Measurements from ENCODE around the gene ARSD.

DNA sequence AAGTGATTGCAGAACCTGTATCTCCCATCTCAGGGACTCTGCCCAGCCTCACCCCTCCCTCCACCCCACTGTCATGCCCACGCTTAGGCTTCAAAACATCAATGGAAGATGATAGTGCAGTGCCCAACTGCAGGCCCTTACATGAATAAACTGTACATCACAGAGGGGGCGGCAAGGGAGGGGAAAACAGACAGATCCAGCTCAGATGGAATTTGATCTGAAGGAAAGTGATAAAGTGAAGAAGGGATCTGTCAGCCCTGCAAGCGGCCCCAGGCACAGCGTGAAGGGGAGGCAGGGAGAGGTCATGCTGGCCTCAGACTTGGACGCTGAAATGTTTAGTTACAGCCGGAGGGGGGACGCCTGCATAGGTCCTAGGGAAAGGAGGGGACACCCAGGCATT lies 61.9 kb downstream of the ARSD start:
- no peak for TF ChIP-seq POLR2A (IDR thresholded peaks at IDR 0.05)
- no peak for TF ChIP-seq POLR2AphosphoS5 (IDR thresholded peaks at IDR 0.05)
- TF ChIP-seq, protein P1, sequence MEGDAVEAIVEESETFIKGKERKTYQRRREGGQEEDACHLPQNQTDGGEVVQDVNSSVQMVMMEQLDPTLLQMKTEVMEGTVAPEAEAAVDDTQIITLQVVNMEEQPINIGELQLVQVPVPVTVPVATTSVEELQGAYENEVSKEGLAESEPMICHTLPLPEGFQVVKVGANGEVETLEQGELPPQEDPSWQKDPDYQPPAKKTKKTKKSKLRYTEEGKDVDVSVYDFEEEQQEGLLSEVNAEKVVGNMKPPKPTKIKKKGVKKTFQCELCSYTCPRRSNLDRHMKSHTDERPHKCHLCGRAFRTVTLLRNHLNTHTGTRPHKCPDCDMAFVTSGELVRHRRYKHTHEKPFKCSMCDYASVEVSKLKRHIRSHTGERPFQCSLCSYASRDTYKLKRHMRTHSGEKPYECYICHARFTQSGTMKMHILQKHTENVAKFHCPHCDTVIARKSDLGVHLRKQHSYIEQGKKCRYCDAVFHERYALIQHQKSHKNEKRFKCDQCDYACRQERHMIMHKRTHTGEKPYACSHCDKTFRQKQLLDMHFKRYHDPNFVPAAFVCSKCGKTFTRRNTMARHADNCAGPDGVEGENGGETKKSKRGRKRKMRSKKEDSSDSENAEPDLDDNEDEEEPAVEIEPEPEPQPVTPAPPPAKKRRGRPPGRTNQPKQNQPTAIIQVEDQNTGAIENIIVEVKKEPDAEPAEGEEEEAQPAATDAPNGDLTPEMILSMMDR (IDR thresholded peaks at IDR 0.05): no peak

All from prostate gland (tissue), 2 donors.